ENCODE results near the gene ATXN2. TPM values are rescaled to one million over a fixed set of nuclear protein-coding genes. Genes with fewer than 3 reads are reported as not detected.

Gene ATXN2
- total RNA-seq, 2 donors from 2014 or later = 81.0 to 109 TPM

DNA sequence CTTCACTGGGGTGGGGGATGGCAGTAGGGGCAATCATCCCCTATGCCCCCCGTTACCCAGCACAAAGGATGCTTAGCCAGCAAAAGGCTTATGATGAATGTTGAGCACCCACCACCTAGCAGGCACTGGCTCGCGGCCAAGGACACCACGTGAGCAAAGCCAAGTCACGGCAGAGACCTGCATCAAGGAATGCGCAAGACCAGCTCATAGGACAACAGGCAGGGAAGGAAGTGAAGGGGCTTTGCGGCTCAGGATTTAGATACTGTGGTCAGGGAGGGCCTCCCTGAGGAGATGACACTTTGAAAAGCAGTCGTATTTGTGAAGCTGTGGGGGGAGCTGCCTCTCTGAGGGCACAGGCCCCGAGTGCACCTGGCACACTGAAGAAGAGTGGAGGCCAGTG is 160.6 kb downstream of the ATXN2 start:
- peaks cover 31 to 49% of the 10 kb centered on the region in 2 donors for H3K4me1 ChIP-seq (ENCODE audit: control insufficient read depth in 1 of 2, low read depth in 2 of 2)
- no peak for ATAC-seq (ENCODE audit: insufficient number of reproducible peaks, low FRiP score, low read depth)

DNA sequence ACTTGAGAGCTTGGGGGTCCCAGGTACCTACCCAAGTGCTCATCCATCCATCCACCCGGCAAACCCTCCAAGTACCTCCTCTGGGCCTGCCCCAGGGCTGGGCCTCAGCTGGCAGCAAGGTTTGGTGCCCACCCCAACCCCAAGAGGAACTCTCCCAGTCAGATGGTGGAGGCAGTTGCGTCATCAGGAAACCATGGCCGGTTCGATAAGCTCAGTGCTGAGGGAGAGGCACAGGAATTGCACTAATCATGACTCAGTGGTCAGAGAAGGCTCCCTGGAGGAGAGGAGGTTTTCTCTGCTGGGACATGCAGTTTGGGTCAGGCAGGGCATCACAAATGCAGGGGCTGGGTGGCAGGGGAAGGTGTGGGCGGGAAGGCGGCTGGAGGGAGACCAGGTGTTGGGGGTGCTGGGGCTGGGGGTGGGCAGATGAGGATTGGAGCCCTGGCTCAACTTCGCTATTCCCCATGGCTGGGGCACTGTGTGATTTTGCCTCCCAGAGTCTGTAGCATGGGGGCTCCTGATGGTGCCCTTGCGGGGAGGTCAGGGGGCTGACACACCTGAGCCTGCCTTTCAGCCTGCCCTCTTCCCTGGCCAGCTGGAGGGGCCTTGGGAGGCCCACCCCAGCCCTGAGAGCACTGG is 161.2 kb downstream of the ATXN2 start:
- DNase-seq (ENCODE audit: low spot score) = no peak
- peaks cover 34 to 49% of the 10 kb centered on the region in 2 donors for H3K4me1 ChIP-seq (ENCODE audit: control insufficient read depth in 1 of 2, low read depth in 2 of 2)
- peak overlapping the region in 1 of 2 donors; percentile 27 for H3K27ac ChIP-seq

More for the DNA sequence above, 160.6 kb downstream of the ATXN2 start:
- H3K36me3 ChIP-seq = no peaks in the 10 kb centered on the region
- no peak overlapping the region for H3K4me3 ChIP-seq
- DNase-seq (ENCODE audit: low spot score) = no peak
- no peak for TF ChIP-seq CTCF (IDR thresholded peaks at IDR 0.05)
- H3K27me3 ChIP-seq (replicated peaks; ENCODE audit: insufficient read depth) = no peaks in the 10 kb centered on the region
- H3K9me3 ChIP-seq = no peaks in the 10 kb centered on the region
- peak overlapping the region in 1 of 2 donors; percentile 27 for H3K27ac ChIP-seq

DNA sequence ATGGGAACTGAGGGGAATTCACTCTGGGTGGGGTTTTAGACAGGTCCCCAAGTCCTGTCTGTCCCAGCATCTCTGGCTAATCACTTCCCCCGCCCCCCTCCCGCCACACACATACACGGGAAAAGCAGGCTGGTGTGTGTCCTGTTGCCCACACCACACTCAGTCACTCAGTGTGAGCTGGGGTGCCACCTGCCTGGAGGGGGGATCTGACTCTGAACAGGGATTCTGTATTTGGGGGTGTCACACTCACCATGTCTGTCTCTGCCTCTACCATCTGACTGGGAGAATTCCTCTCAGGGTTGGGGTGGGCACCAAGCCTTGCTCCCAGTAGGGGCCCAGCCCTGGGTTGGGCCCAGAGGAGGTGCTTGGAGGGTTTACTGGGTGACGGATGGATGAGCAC is 162.3 kb downstream of the ATXN2 start:
- H3K27me3 ChIP-seq (replicated peaks; ENCODE audit: insufficient read depth) = no peaks in the 10 kb centered on the region
- DNase-seq (ENCODE audit: low spot score) = no peak
- no peak overlapping the region for H3K27ac ChIP-seq
- H3K4me3 ChIP-seq = no peak overlapping the region
- no peaks in the 10 kb centered on the region for H3K9me3 ChIP-seq
- ATAC-seq (ENCODE audit: insufficient number of reproducible peaks, low FRiP score, low read depth) = no peak
- no peaks in the 10 kb centered on the region for H3K36me3 ChIP-seq
- no peak for TF ChIP-seq CTCF (IDR thresholded peaks at IDR 0.05)
- H3K4me1 ChIP-seq (ENCODE audit: control insufficient read depth in 1 of 2, low read depth in 2 of 2) = peaks cover 46 to 60% of the 10 kb centered on the region in 2 donors

More for the DNA sequence above, 161.2 kb downstream of the ATXN2 start:
- H3K27me3 ChIP-seq (replicated peaks; ENCODE audit: insufficient read depth) = no peaks in the 10 kb centered on the region
- H3K4me3 ChIP-seq = no peak overlapping the region
- H3K9me3 ChIP-seq = no peaks in the 10 kb centered on the region
- no peaks in the 10 kb centered on the region for H3K36me3 ChIP-seq
- peak; percentile 40 for ATAC-seq (ENCODE audit: insufficient number of reproducible peaks, low FRiP score, low read depth)
- no peak for TF ChIP-seq CTCF (IDR thresholded peaks at IDR 0.05)

- DNase-seq (ENCODE audit: low spot score) (no peak), ATAC-seq (ENCODE audit: insufficient number of reproducible peaks, low FRiP score, low read depth) (no peak)
- H3K27me3 ChIP-seq (replicated peaks; ENCODE audit: insufficient read depth) = no peaks in the 10 kb centered on the region
- TF ChIP-seq CTCF (IDR thresholded peaks at IDR 0.05) = no peak
- H3K9me3 ChIP-seq = no peaks in the 10 kb centered on the region
- H3K36me3 ChIP-seq = no peaks in the 10 kb centered on the region
- H3K4me1 ChIP-seq (ENCODE audit: control insufficient read depth in 1 of 2, low read depth in 2 of 2) = peaks cover 51 to 66% of the 10 kb centered on the region in 2 donors
- no peak overlapping the region for H3K4me3 ChIP-seq
- no peak overlapping the region for H3K27ac ChIP-seq
These were observed 162.8 kb downstream of the ATXN2 start for GRCh38 chr12:111436266-111436665.

- Histone ChIP-seq H3K4me1 (ENCODE audit: control insufficient read depth in 1 of 2, low read depth in 2 of 2) (peaks cover 55 to 71% of the 10 kb centered on the region in 2 donors), H3K9me3 (no peaks in the 10 kb centered on the region), H3K36me3 (no peaks in the 10 kb centered on the region), H3K27me3 (replicated peaks; ENCODE audit: insufficient read depth) (no peaks in the 10 kb centered on the region), H3K4me3 (no peak overlapping the region), H3K27ac (peak overlapping the region in 1 of 2 donors; percentile 57)
- no peak for DNase-seq (ENCODE audit: low spot score)
- ATAC-seq (ENCODE audit: insufficient number of reproducible peaks, low FRiP score, low read depth) = no peak
- TF ChIP-seq CTCF (IDR thresholded peaks at IDR 0.05) = no peak
These were observed 163.4 kb downstream of the ATXN2 start for GRCh38 chr12:111435661-111436201.

Data from thoracic aorta (tissue), 2 donors.